K562 (cell line): ENCODE results near the gene MANEAL. TPM values are rescaled to one million over a fixed set of nuclear protein-coding genes. Genes with fewer than 3 reads are reported as not detected.
A peak's percentile ranks its signal among the peaks of the same experiment; 100 is the strongest.

Experiments used
- CAMTA2 ChIP-seq: fragments of 250-450 bp; sonication (Bioruptor Pico); conservative IDR thresholded peaks from 2 replicates; pipeline ENCODE4 v1.5.1; 2022
- CCNT2 ChIP-seq: IDR thresholded peaks from 2 replicates; pipeline ENCODE4 v1.6.1; 2011; ENCODE audit warnings: borderline replicate concordance, low read depth, mild to moderate bottlenecking, moderate library complexity, mixed read lengths, low read length; ENCODE audit not compliant: insufficient read length; ENCODE audit errors: extremely low read depth
- FIP1L1 ChIP-seq: fragments of 200-400 bp; formaldehyde crosslinking; IDR thresholded peaks from 2 replicates; pipeline ENCODE4 v1.6.1; 2018; ENCODE audit warnings: mild to moderate bottlenecking, low read depth, low read length; ENCODE audit not compliant: poor library complexity, severe bottlenecking
- GTF2B ChIP-seq: IDR thresholded peaks from 2 replicates; pipeline ENCODE4 v1.6.1; 2011; ENCODE audit not compliant: insufficient read length; ENCODE audit errors: extremely low read depth
- HNRNPK ChIP-seq: fragments of 200-400 bp; formaldehyde crosslinking; IDR thresholded peaks from one replicate; pipeline ENCODE4 v1.6.1; 2018; ENCODE audit warnings: mild to moderate bottlenecking, low read depth, low read length; ENCODE audit not compliant: poor library complexity, severe bottlenecking
- HNRNPLL ChIP-seq: fragments of 200-400 bp; formaldehyde crosslinking; IDR thresholded peaks from 2 replicates; pipeline ENCODE4 v1.6.1; 2017; ENCODE audit warnings: low read length, low read depth, mild to moderate bottlenecking; ENCODE audit not compliant: poor library complexity, severe bottlenecking
- JUN ChIP-seq, 2 experiments: sonication (generic) in 1 of 2; formaldehyde crosslinking in 1 of 2; IDR thresholded peaks; 2 replicates each; pipeline versions ENCODE4 v1.6.1 to v1.8.0; 2012 to 2022; ENCODE audit warnings: borderline replicate concordance in 2 of 2, mild to moderate bottlenecking in 2 of 2, improper control_type of control experiment in 1 of 2, low read depth in 1 of 2, low read length in 1 of 2, missing genetic modification reagents in 1 of 2
- KDM4B ChIP-seq, 2 experiments: fragments of 450-650 bp in 1 of 2; sonication (generic) in 1 of 2; IDR thresholded peaks; 2 replicates each; pipeline ENCODE4 v1.6.1; 2016 to 2017; ENCODE audit warnings: borderline replicate concordance in 2 of 2, antibody characterized with exemption in 1 of 2, low read depth in 1 of 2, mild to moderate bottlenecking in 1 of 2
- NFIC ChIP-seq: fragments of 450-650 bp; IDR thresholded peaks from 2 replicates; pipeline ENCODE4 v1.6.1; 2017; ENCODE audit warnings: mild to moderate bottlenecking, inconsistent platforms
- NKRF ChIP-seq: fragments of 450-650 bp; IDR thresholded peaks from 2 replicates; pipeline ENCODE4 v1.6.1; 2016; ENCODE audit warnings: borderline replicate concordance
- SREBF1 ChIP-seq: fragments of 150-350 bp; IDR thresholded peaks from 2 replicates; pipeline ENCODE4 v1.6.1; 2014; ENCODE audit warnings: antibody characterized with exemption, low read depth, low read length, borderline replicate concordance
- UBTF ChIP-seq, 2 experiments: IDR thresholded peaks; 2 replicates each; pipeline ENCODE4 v1.6.1; 2012; ENCODE audit warnings: improper control_type of control experiment in 2 of 2, low read depth in 2 of 2, low read length in 2 of 2, borderline replicate concordance in 1 of 2
- polyA plus RNA-seq, 8 experiments: library from polyadenylated mRNA; depleted of rRNA in 4 of 8; stranded (reverse) in 5 of 8; unstranded in 3 of 8; fragments of >200 nt; fragmentation: Nextera tagmentation in 2 of 8; fragmentation: Illumina TruSeq in 1 of 8; extraction: Ambion mirVana in 2 of 8; extraction: Trizol in 1 of 8; gene quantifications; 2 replicates each; pipeline versions ENCODE4 v1.2.1 to v1.2.3, GENCODE V29; 2011 to 2014; ENCODE audit warnings: inconsistent platforms in 1 of 8, missing spikeins in 1 of 8
- total RNA-seq, 7 experiments: library from RNA; depleted of rRNA in 6 of 7; stranded (reverse); fragments of >200 nt in 6 of 7; fragmentation: Illumina TruSeq in 2 of 7; extraction: Trizol in 2 of 7; gene quantifications; 2 replicates each; pipeline versions ENCODE4 v1.2.1 to v1.2.3, GENCODE V29; 2011 to 2021; ENCODE audit warnings: low replicate concordance in 1 of 7

MANEAL gene
- total and polyA plus RNA-seq, 9 of the 15 experiments (the other 6 are each of a cell fraction or from before 2014, with no cell fraction given): 0.37 to 3.2 (median 1.2) TPM

- TF ChIP-seq GTF2B (no peak), FIP1L1 (peak; percentile 19), HNRNPK (peak; percentile 59), NFIC (peak; percentile 25; the same call in 1 of the 2 replicates), CAMTA2 (0 out of 2 replicates have a peak, but pooled peaks have one; percentile 58), KDM4B (IDR thresholded peaks at IDR 0.05; ENCODE audit: borderline replicate concordance in 2 of 2, low read depth in 1 of 2) (0 out of 4 replicates have a peak, but pooled peaks of 1 of the 2 experiments have one; percentile 29), JUN (IDR thresholded peaks at IDR 0.05; ENCODE audit: borderline replicate concordance, low read depth, low read length) (no peak), JUN (CRISPR knock-in tag; IDR thresholded peaks at IDR 0.05; ENCODE audit: borderline replicate concordance) (0 out of 2 replicates have a peak, but pooled peaks have one; percentile 34), SREBF1 (no peak), NKRF (peak; percentile 29; the same call in 1 of the 2 replicates), CCNT2 (peak; percentile 18), HNRNPLL (peak; percentile 12), UBTF (IDR thresholded peaks at IDR 0.05; ENCODE audit: borderline replicate concordance in 1 of 2, low read depth in 2 of 2, low read length in 2 of 2) (peak in 1 of 2 experiments; percentile 90; a peak in 2 of 4 replicates)
Observed at GRCh38 chr1:37808369-37809319, 15.0 kb downstream of the MANEAL start (continued).
